Kidney (tissue), 14 donors: ENCODE results near the gene HMOX1. TPM values are rescaled to one million over a fixed set of nuclear protein-coding genes. Genes with fewer than 3 reads are reported as not detected.

ENCODE experiments used
- DNase-seq, 5 donors: peaks; one replicate each; pipeline ENCODE4 v3.0.0-alpha.2; 2013 to 2020
- FAIRE-seq: peaks from 2 replicates; lab custom pipeline; 2012; peaks lifted over from hg19 to GRCh38; lab: Jason Lieb, UNC
- H3K27ac ChIP-seq, 2 donors: one replicate each; pipeline ENCODE4 v1.7.0; 2013; ENCODE audit warnings: low read depth in 2 of 2, low read length in 2 of 2, inconsistent platforms in 1 of 2
- H3K27me3 ChIP-seq: one replicate; pipeline ENCODE4 v1.7.1; 2013; ENCODE audit warnings: low read length, inconsistent platforms; ENCODE audit not compliant: control insufficient read depth, insufficient read depth
- H3K36me3 ChIP-seq, 3 donors: one replicate each; pipeline versions ENCODE4 v1.7.0 to v1.7.1; 2013; ENCODE audit warnings: low read length in 3 of 3, control low read depth in 1 of 3, inconsistent platforms in 1 of 3; ENCODE audit not compliant: insufficient read depth in 3 of 3, control insufficient read depth in 2 of 3
- H3K4me1 ChIP-seq, 3 donors: one replicate each; pipeline versions ENCODE4 v1.7.0 to v1.7.1; 2013; ENCODE audit warnings: low read length in 3 of 3, inconsistent platforms in 1 of 3, low read depth in 1 of 3; ENCODE audit not compliant: control insufficient read depth in 2 of 3, insufficient read depth in 2 of 3
- H3K4me3 ChIP-seq, 3 donors: one replicate each; pipeline versions ENCODE4 v1.7.0 to v1.8.1; 2013; ENCODE audit warnings: low read length in 3 of 3, control low read depth in 1 of 3, inconsistent platforms in 1 of 3
- H3K9ac ChIP-seq, 3 donors: one replicate each; pipeline versions ENCODE4 v1.7.0 to v1.7.1; 2013; ENCODE audit warnings: low read length in 3 of 3, control low read depth in 1 of 3, inconsistent platforms in 1 of 3
- H3K9me3 ChIP-seq, 3 donors: one replicate each; pipeline versions ENCODE4 v1.7.0 to v1.7.1; 2013; ENCODE audit warnings: low read length in 3 of 3, control low read depth in 1 of 3, inconsistent platforms in 1 of 3; ENCODE audit not compliant: control insufficient read depth in 2 of 3, insufficient read depth in 1 of 3
- intact Hi-C: fragments of 100-400 bp; cut with DNase I; formaldehyde crosslinking; loops from one replicate; pipeline ENCODE4 v1.11.1; 2022
- polyA plus RNA-seq: library from polyadenylated mRNA; stranded (reverse); fragments of 350-450 nt; fragmentation: Illumina TruSeq; extraction: RNeasy Lipid Tissue Mini Kit (QIAGEN cat#74804); gene quantifications from one replicate; pipeline ENCODE4 v1.2.3, GENCODE V29; 2014; ENCODE audit warnings: low read depth, low replicate concordance; ENCODE audit not compliant: insufficient read depth
- total RNA-seq: library from RNA; stranded (reverse); fragmentation: NEBNext Ultra II Directional; extraction: Animal tissue kit (Norgen Biotek cat#: 25700); gene quantifications from one replicate; pipeline ENCODE4 v1.2.1, GENCODE V29; 2021
- TF ChIP-seq, protein P1 (sequence below): IDR thresholded peaks from 3 replicates; pipeline ENCODE4 v1.5.1; 2012; ENCODE audit warnings: mild to moderate bottlenecking, moderate library complexity, borderline replicate concordance; ENCODE audit not compliant: insufficient read depth; ENCODE audit errors: extremely low read depth
- donor health status: control.
- donor health status: control.
- donor health status: control.
- donor health status: control.
- donor health status: control.
- donor health status: DM: yes; HTN: yes; CAD: no.
- donor health status: Normal renal cell carcinoma (clear cell type).

The HMOX1 gene
- total and polyA plus RNA-seq, 2 donors from 2014 or later, result 37.7 to 234 TPM

DNA sequence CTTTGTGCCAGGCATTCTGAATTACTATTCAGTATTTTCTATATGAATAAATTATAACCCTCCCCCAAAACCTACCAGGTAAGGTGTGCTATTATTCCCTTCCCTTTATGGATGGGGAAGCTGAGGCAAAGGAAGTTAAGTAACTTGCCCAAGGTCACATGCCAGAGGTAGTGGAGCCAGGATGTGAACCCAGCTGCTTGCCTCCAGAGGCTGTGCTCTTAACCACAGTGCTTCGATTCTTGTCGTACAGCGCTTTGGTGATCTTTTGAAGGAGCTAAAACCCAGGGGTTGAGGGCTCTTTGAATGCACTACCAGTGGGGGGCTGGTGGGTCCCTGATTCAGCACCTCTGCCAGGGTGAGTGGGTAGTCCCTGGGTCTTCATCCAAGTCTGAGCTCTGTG is 37.8 kb downstream of the HMOX1 start:
- H3K27me3 ChIP-seq, result no peaks in the 10 kb centered on the region
- intact Hi-C loops, result no loop called here
- no peak overlapping the region for H3K9ac ChIP-seq
- H3K4me1 ChIP-seq, result no peaks in the 10 kb centered on the region
- DNase-seq (peak in 1 of 5 donors; percentile 25), FAIRE-seq (no peak)
- H3K9me3 ChIP-seq, result no peaks in the 10 kb centered on the region
- no peak overlapping the region for H3K27ac ChIP-seq
- TF ChIP-seq, protein P1, sequence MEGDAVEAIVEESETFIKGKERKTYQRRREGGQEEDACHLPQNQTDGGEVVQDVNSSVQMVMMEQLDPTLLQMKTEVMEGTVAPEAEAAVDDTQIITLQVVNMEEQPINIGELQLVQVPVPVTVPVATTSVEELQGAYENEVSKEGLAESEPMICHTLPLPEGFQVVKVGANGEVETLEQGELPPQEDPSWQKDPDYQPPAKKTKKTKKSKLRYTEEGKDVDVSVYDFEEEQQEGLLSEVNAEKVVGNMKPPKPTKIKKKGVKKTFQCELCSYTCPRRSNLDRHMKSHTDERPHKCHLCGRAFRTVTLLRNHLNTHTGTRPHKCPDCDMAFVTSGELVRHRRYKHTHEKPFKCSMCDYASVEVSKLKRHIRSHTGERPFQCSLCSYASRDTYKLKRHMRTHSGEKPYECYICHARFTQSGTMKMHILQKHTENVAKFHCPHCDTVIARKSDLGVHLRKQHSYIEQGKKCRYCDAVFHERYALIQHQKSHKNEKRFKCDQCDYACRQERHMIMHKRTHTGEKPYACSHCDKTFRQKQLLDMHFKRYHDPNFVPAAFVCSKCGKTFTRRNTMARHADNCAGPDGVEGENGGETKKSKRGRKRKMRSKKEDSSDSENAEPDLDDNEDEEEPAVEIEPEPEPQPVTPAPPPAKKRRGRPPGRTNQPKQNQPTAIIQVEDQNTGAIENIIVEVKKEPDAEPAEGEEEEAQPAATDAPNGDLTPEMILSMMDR, result no peak
- no peak overlapping the region for H3K4me3 ChIP-seq
- peaks cover 6 to 25% (median 24%) of the 10 kb centered on the region in 3 donors for H3K36me3 ChIP-seq

DNA sequence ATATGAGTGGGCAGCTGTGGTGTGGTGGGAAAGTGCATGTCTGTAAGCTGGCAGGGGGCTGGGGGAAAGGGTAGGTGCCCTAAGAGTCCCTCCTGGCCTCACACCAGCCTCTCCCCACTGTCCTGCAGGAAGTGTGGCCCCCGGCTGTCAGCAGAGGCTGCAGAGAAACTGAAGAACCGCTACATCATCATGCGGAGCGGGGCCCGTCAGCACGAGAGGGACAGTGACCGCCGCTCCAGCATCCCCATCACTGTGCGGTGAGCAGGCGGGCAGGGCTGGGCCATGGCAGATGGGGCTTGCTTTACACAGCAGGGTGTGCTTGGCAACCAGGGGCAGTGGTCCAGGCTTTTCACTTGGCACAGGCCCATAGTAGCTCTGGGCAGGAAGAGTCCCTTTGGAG is 38.9 kb downstream of the HMOX1 start:
- Histone ChIP-seq H3K27me3 (no peaks in the 10 kb centered on the region), H3K4me1 (no peaks in the 10 kb centered on the region), H3K4me3 (no peak overlapping the region), H3K9me3 (no peaks in the 10 kb centered on the region), H3K27ac (no peak overlapping the region), H3K36me3 (peaks cover 5 to 25% (median 22%) of the 10 kb centered on the region in 3 donors), H3K9ac (no peak overlapping the region)
- TF ChIP-seq, protein P1, result no peak
- DNase-seq, result peak in 1 of 5 donors; percentile 59
- intact Hi-C loops, result no loop called here
- no peak for FAIRE-seq

- no peak for FAIRE-seq
These were observed 40.2 kb downstream of the HMOX1 start for GRCh38 chr22:35421121-35421520.

More at GRCh38 chr22:35421121-35421520, 40.2 kb downstream of the HMOX1 start:
- intact Hi-C loops, result no loop called here
- Histone ChIP-seq H3K27ac (no peak overlapping the region), H3K27me3 (no peaks in the 10 kb centered on the region), H3K9me3 (no peaks in the 10 kb centered on the region), H3K36me3 (peaks cover 2 to 23% (median 16%) of the 10 kb centered on the region in 3 donors), H3K9ac (no peak overlapping the region), H3K4me1 (no peaks in the 10 kb centered on the region), H3K4me3 (no peak overlapping the region)
- DNase-seq, result peak in 1 of 5 donors; percentile 51
- TF ChIP-seq, protein P1, result no peak
